Gastroesophageal sphincter (tissue), 4 donors: ENCODE data around the gene ANKRD60. TPM values are rescaled to one million over a fixed set of nuclear protein-coding genes. Genes with fewer than 3 reads are reported as not detected.

Source experiments
- ATAC-seq: fragments of 150-250 bp; one replicate; pipeline ENCODE4 v1.9.1; 2016; ENCODE audit warnings: mild to moderate bottlenecking, moderate library complexity
- H3K27ac ChIP-seq, 4 donors: fragments of 200-600 bp; sonication (generic) in 3 of 4; 1 replicate in 3 of 4; 2 replicates in 1 of 4; pipeline ENCODE4 v1.5.1; 2016 to 2019
- H3K27me3 ChIP-seq: fragments of 200-600 bp; sonication (generic); one replicate; pipeline ENCODE4 v1.5.1; 2019
- H3K36me3 ChIP-seq, 2 donors: fragments of 200-600 bp; sonication (generic); one replicate each; pipeline ENCODE4 v1.5.1; 2019; ENCODE audit warnings: control low read depth in 1 of 2
- H3K4me1 ChIP-seq, 3 donors: fragments of 200-600 bp; sonication (generic); 1 replicate in 2 of 3; 2 replicates in 1 of 3; pipeline ENCODE4 v1.5.1; 2016 to 2019; ENCODE audit warnings: control low read depth in 2 of 3
- H3K4me3 ChIP-seq, 2 donors: fragments of 200-600 bp; sonication (generic); one replicate each; pipeline ENCODE4 v1.5.1; 2019; ENCODE audit warnings: mild to moderate bottlenecking in 1 of 2, moderate library complexity in 1 of 2
- H3K9me3 ChIP-seq, 3 donors: fragments of 200-600 bp; sonication (generic); one replicate each; pipeline ENCODE4 v1.5.1; 2017 to 2019; ENCODE audit warnings: control low read depth in 2 of 3
- EP300 ChIP-seq: sonication (generic); formaldehyde crosslinking; IDR thresholded peaks from one replicate; pipeline ENCODE4 v1.6.1; 2017; ENCODE audit warnings: antibody characterized with exemption, mild to moderate bottlenecking
- POLR2A ChIP-seq, 2 donors: fragments of 450-650 bp; IDR thresholded peaks; one replicate each; pipeline ENCODE4 v1.6.1; 2017; ENCODE audit warnings: antibody characterized with exemption in 2 of 2, mild to moderate bottlenecking in 2 of 2, moderate library complexity in 1 of 2
- POLR2AphosphoS5 ChIP-seq: sonication (generic); formaldehyde crosslinking; IDR thresholded peaks from one replicate; pipeline ENCODE4 v1.6.1; 2017; ENCODE audit warnings: antibody characterized with exemption
- WGBS, 2 donors: methylation state at CpG; one replicate each; pipeline ENCODE4 v1.1.5; 2018; ENCODE audit warnings: low coverage in 1 of 2; 5-methylcytosine and 5-hydroxymethylcytosine counted together
- total RNA-seq, 4 donors: library from RNA; depleted of rRNA; stranded (reverse); fragments of >200 nt; gene quantifications; one replicate each; pipeline ENCODE4 v1.1.0, GENCODE V29; 2016
- TF ChIP-seq, protein P1 (sequence below), 4 experiments: fragments of 200-600 bp in 2 of 4; fragments of 450-650 bp in 2 of 4; sonication (generic) in 1 of 4; IDR thresholded peaks; one replicate each; pipeline ENCODE4 v1.5.1; 2017 to 2019; ENCODE audit warnings: antibody characterized with exemption in 4 of 4, mild to moderate bottlenecking in 2 of 4, moderate library complexity in 2 of 4

Gene ANKRD60
- total RNA-seq, 4 donors from 2014 or later = not detected

DNA sequence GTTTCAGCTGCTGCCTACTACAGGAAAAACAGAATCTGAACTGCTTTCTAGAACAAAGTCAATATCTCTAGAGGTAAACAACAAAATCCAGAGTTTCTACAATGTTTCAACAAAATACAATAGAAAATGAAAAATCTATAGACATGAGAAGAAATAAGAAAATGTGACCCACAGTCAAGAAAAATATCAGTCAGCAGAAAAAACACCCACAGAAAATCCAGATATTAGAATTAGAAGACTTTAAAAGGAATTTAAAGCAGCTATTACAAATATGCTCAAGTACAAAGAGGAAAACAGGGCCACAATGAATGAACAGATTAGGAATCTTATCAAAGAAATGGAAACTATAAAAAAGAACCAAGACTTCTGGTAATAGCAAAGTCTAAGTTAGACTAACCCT is 26.4 kb upstream of the ANKRD60 start:
- Histone ChIP-seq H3K27me3 (no peaks in the 10 kb centered on the region), H3K4me3 (no peak overlapping the region), H3K36me3 (peaks cover 0 to 19% of the 10 kb centered on the region in 2 donors), H3K27ac (no peak overlapping the region), H3K4me1 (no peaks in the 10 kb centered on the region), H3K9me3 (no peaks in the 10 kb centered on the region)
- no peak for ATAC-seq
- TF ChIP-seq EP300 (no peak), POLR2A (IDR thresholded peaks at IDR 0.05) (no peak), POLR2AphosphoS5 (no peak)
- TF ChIP-seq, protein P1, sequence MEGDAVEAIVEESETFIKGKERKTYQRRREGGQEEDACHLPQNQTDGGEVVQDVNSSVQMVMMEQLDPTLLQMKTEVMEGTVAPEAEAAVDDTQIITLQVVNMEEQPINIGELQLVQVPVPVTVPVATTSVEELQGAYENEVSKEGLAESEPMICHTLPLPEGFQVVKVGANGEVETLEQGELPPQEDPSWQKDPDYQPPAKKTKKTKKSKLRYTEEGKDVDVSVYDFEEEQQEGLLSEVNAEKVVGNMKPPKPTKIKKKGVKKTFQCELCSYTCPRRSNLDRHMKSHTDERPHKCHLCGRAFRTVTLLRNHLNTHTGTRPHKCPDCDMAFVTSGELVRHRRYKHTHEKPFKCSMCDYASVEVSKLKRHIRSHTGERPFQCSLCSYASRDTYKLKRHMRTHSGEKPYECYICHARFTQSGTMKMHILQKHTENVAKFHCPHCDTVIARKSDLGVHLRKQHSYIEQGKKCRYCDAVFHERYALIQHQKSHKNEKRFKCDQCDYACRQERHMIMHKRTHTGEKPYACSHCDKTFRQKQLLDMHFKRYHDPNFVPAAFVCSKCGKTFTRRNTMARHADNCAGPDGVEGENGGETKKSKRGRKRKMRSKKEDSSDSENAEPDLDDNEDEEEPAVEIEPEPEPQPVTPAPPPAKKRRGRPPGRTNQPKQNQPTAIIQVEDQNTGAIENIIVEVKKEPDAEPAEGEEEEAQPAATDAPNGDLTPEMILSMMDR (IDR thresholded peaks at IDR 0.05) = no peak

DNA sequence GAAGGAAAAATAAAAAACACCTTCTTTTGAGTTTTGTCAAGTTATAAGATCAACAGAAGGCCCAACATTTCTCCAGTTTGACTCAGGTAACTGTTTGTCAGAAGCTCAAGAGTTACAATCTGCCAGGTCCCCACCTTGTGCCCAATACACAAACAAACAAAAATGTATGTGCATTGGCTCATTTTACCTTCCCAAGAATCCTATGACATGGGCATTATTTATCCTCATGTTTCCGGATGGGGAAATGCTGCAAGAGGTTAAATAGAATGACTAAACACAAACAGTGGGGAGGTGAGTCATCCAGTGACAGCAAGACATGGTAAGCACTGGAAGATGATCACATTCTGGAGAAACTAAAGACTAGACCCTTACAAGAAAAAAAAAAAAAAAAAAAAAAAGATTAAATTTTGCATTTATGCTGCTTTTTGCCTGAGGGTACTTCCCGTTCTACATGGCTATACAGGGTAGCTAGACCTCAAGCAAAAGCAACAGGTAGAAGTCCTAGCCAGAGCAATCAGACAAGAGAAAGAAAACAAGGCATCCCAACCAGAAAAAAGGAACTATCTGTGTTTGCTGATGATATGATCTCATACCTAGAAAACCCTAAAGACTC is 23.6 kb upstream of the ANKRD60 start:
- H3K36me3 ChIP-seq = peaks cover 0 to 43% of the 10 kb centered on the region in 2 donors
- H3K9me3 ChIP-seq = no peaks in the 10 kb centered on the region
- TF ChIP-seq, protein P1 (IDR thresholded peaks at IDR 0.05) = no peak
- no peak for TF ChIP-seq POLR2AphosphoS5
- no peak for TF ChIP-seq EP300
- H3K4me1 ChIP-seq = no peaks in the 10 kb centered on the region
- H3K27ac ChIP-seq = no peak overlapping the region
- WGBS, 2 donors = 75% methylated on average over 2 of the region's 2 CpGs; no CpG with 5 or more reads in 1 of the 2 donors
- ATAC-seq = no peak
- no peak overlapping the region for H3K4me3 ChIP-seq
- H3K27me3 ChIP-seq = no peaks in the 10 kb centered on the region

DNA sequence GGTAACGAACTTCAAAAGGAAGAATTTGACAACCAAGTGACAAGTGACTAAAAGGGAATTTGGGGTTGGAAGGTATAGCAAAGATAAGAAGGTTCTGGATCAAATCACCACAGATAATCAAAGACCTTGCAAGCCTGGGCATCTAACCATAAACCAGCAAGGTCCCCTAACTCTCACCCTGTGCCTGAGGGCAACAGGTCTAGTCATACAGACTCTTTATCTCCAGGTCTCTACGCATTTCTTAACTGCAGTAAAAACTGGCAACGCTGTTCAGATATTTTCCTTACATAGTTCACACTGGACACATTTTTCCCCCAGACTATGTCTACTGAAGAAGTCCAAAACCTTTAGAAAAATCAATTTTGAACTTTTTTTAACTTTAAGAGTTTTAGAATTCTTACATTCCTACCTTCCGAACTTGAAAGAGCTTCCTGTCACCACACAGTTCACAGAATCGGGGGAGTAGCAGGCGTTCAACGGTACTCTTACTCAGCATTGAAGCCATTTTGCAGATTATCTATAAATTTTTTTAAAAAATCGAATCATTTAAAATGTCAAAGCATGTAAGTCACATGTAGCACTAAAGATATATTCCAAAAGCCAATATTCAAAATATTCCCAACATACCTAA is 23.0 kb upstream of the ANKRD60 start:
- 87 to 93% methylated on average over 8 of the region's 8 CpGs for WGBS, 2 donors

DNA sequence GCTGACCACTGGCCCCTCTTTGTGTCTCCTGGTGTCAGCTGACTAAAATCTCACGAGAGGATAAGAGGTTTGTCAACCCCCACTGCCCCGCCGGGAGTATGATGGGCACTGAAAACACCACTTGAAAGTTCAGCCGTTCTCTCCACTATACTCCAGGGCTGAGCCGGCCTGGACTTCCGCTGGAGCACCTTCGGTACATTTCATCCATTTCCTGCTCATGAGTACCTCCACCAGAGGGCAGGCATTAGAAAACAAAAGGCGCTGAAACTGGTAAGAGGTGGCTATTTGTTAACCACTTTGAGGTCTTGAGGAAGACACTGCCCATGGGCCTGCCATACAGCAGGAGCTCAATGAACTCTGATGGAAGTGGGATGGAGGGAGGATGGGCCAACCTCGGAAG is 17.9 kb upstream of the ANKRD60 start:
- 60 to 88% methylated on average over 3 to 9 of the region's 9 CpGs for WGBS, 2 donors
- H3K36me3 ChIP-seq = peaks cover 0 to 96% of the 10 kb centered on the region in 2 donors
- ATAC-seq = no peak

More for the DNA sequence above, 23.0 kb upstream of the ANKRD60 start:
- Histone ChIP-seq H3K9me3 (no peaks in the 10 kb centered on the region), H3K27me3 (no peaks in the 10 kb centered on the region), H3K27ac (no peak overlapping the region), H3K4me3 (no peak overlapping the region), H3K36me3 (peaks cover 0 to 50% of the 10 kb centered on the region in 2 donors), H3K4me1 (no peaks in the 10 kb centered on the region)
- TF ChIP-seq POLR2AphosphoS5 = no peak
- TF ChIP-seq, protein P1 (IDR thresholded peaks at IDR 0.05) = no peak
- no peak for TF ChIP-seq EP300
- TF ChIP-seq POLR2A (IDR thresholded peaks at IDR 0.05) = no peak
- ATAC-seq = no peak

DNA sequence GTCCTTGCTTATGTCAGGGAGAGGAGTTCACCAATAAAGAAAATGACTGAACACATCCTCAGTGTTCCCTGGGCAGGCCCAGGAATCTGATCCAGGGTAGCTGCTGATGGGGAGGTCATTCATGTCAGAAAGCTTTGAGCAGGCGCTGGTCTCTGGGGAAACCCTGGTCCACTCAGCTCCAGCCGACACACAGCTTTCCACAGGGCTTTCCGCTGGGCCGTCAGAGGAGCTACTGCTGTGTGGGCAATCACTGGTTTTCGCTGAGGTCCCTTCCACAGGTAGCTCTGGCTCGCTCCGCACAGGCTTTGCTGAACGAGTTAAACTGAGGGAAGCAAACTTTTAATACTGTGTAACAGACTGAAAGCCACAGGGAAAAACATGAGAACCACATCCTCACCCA is 17.5 kb upstream of the ANKRD60 start:
- no peak overlapping the region for H3K4me3 ChIP-seq
- ATAC-seq = no peak
- WGBS, 2 donors = 100% methylated on average over 6 of the region's 8 CpGs; no CpG with 5 or more reads in 1 of the 2 donors
- TF ChIP-seq, protein P1 (IDR thresholded peaks at IDR 0.05) = no peak
- no peaks in the 10 kb centered on the region for H3K27me3 ChIP-seq
- H3K9me3 ChIP-seq = no peaks in the 10 kb centered on the region
- no peaks in the 10 kb centered on the region for H3K4me1 ChIP-seq
- no peak overlapping the region for H3K27ac ChIP-seq
- peaks cover 0 to 96% of the 10 kb centered on the region in 2 donors for H3K36me3 ChIP-seq

More for the DNA sequence above, 17.9 kb upstream of the ANKRD60 start:
- no peak overlapping the region for H3K4me3 ChIP-seq
- H3K9me3 ChIP-seq = no peaks in the 10 kb centered on the region
- H3K4me1 ChIP-seq = no peaks in the 10 kb centered on the region
- H3K27me3 ChIP-seq = no peaks in the 10 kb centered on the region
- H3K27ac ChIP-seq = no peak overlapping the region
- no peak for TF ChIP-seq POLR2A (IDR thresholded peaks at IDR 0.05)
